HEK293 (cell line): ENCODE data around the gene ASXL1.

Source experiments
- KLF10 ChIP-seq: fragments of 450-650 bp; IDR thresholded peaks from 2 replicates; pipeline ENCODE4 v1.5.1; 2018; ENCODE audit warnings: missing biosample characterization, mild to moderate bottlenecking, missing genetic modification characterization
- ZBTB8A ChIP-seq: fragments of 450-650 bp; formaldehyde crosslinking; IDR thresholded peaks from 2 replicates; pipeline ENCODE4 v1.5.1; 2016; ENCODE audit warnings: missing biosample characterization, missing genetic modification characterization
- ZNF121 ChIP-seq: fragments of 450-650 bp; formaldehyde crosslinking; IDR thresholded peaks from 2 replicates; pipeline ENCODE4 v1.5.1; 2016; ENCODE audit warnings: missing biosample characterization, missing genetic modification characterization
- ZNF239 ChIP-seq: fragments of 450-650 bp; formaldehyde crosslinking; IDR thresholded peaks from 2 replicates; pipeline ENCODE4 v1.5.1; 2016; ENCODE audit warnings: missing biosample characterization, missing genetic modification characterization
- ZNF404 ChIP-seq: fragments of 450-650 bp; formaldehyde crosslinking; IDR thresholded peaks from 2 replicates; pipeline ENCODE4 v1.5.1; 2017; ENCODE audit warnings: missing biosample characterization, missing genetic modification characterization
- ZNF629 ChIP-seq: fragments of 450-650 bp; formaldehyde crosslinking; IDR thresholded peaks from 2 replicates; pipeline ENCODE4 v1.5.1; 2017; ENCODE audit warnings: missing biosample characterization, missing genetic modification characterization
- TF ChIP-seq, protein P1 (sequence below): fragments of 450-650 bp; formaldehyde crosslinking; conservative IDR thresholded peaks from 2 replicates; pipeline ENCODE4 v1.5.1; 2016; ENCODE audit warnings: low read depth, missing biosample characterization, missing genetic modification characterization
- TF ChIP-seq, protein P2 (sequence below): fragments of 450-650 bp; formaldehyde crosslinking; IDR thresholded peaks from 2 replicates; pipeline ENCODE4 v1.5.1; 2016; ENCODE audit warnings: missing biosample characterization, missing genetic modification characterization
- TF ChIP-seq, protein P3 (sequence below): IDR thresholded peaks from 2 replicates; pipeline ENCODE4 v1.6.1; 2011; ENCODE audit warnings: mild to moderate bottlenecking, low read depth, low read length, borderline replicate concordance

DNA sequence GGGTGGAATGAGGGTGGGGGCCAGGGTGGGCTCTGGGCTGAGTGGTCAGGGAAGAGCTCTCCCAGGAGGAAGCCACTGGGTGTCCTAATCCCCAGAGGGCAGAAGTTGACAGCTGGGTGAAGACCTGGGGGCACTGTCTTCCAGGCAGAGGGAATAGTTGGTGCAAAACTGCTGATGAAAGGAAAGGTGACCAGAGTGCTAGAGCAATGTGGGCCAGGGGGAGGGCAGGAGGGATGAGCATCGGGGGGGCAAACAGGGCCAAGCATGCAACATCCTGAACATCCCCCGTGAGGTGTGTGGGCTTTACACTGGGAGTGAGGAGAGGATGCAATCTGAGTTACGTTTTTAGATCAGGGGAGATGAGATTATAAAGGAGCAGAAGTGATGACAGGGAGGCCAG is 129.2 kb downstream of the ASXL1 start:
- TF ChIP-seq ZNF121 (tag by site-specific recombination) (no peak), ZNF239 (tag by site-specific recombination) (no peak), ZBTB8A (tag by site-specific recombination) (no peak), ZNF629 (tag by site-specific recombination) (no peak), KLF10 (tag by site-specific recombination) (no peak), ZNF404 (no peak)
- TF ChIP-seq, protein P1, sequence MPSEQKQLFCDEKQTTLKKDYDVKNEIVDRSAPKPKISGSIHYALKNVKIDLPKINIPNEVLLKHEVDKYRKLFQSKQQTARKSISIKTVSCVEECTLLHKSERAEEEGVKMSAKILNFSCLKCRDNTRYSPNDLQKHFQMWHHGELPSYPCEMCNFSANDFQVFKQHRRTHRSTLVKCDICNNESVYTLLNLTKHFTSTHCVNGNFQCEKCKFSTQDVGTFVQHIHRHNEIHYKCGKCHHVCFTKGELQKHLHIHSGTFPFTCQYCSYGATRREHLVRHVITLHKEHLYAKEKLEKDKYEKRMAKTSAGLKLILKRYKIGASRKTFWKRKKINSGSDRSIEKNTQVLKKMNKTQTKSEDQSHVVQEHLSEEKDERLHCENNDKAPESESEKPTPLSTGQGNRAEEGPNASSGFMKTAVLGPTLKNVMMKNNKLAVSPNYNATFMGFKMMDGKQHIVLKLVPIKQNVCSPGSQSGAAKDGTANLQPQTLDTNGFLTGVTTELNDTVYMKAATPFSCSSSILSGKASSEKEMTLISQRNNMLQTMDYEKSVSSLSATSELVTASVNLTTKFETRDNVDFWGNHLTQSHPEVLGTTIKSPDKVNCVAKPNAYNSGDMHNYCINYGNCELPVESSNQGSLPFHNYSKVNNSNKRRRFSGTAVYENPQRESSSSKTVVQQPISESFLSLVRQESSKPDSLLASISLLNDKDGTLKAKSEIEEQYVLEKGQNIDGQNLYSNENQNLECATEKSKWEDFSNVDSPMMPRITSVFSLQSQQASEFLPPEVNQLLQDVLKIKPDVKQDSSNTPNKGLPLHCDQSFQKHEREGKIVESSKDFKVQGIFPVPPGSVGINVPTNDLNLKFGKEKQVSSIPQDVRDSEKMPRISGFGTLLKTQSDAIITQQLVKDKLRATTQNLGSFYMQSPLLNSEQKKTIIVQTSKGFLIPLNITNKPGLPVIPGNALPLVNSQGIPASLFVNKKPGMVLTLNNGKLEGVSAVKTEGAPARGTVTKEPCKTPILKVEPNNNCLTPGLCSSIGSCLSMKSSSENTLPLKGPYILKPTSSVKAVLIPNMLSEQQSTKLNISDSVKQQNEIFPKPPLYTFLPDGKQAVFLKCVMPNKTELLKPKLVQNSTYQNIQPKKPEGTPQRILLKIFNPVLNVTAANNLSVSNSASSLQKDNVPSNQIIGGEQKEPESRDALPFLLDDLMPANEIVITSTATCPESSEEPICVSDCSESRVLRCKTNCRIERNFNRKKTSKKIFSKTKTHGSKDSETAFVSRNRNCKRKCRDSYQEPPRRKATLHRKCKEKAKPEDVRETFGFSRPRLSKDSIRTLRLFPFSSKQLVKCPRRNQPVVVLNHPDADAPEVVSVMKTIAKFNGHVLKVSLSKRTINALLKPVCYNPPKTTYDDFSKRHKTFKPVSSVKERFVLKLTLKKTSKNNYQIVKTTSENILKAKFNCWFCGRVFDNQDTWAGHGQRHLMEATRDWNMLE (tag by site-specific recombination): no peak
- TF ChIP-seq, protein P2, sequence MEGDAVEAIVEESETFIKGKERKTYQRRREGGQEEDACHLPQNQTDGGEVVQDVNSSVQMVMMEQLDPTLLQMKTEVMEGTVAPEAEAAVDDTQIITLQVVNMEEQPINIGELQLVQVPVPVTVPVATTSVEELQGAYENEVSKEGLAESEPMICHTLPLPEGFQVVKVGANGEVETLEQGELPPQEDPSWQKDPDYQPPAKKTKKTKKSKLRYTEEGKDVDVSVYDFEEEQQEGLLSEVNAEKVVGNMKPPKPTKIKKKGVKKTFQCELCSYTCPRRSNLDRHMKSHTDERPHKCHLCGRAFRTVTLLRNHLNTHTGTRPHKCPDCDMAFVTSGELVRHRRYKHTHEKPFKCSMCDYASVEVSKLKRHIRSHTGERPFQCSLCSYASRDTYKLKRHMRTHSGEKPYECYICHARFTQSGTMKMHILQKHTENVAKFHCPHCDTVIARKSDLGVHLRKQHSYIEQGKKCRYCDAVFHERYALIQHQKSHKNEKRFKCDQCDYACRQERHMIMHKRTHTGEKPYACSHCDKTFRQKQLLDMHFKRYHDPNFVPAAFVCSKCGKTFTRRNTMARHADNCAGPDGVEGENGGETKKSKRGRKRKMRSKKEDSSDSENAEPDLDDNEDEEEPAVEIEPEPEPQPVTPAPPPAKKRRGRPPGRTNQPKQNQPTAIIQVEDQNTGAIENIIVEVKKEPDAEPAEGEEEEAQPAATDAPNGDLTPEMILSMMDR (tag by site-specific recombination): no peak
- TF ChIP-seq, protein P3, sequence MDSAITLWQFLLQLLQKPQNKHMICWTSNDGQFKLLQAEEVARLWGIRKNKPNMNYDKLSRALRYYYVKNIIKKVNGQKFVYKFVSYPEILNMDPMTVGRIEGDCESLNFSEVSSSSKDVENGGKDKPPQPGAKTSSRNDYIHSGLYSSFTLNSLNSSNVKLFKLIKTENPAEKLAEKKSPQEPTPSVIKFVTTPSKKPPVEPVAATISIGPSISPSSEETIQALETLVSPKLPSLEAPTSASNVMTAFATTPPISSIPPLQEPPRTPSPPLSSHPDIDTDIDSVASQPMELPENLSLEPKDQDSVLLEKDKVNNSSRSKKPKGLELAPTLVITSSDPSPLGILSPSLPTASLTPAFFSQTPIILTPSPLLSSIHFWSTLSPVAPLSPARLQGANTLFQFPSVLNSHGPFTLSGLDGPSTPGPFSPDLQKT: no peak
